ENCODE data around the gene TNFAIP1.

Gene TNFAIP1

GRCh38 chr17:28345419-28346198 is 10.0 kb downstream of the TNFAIP1 start:
- DNase-seq (ENCODE audit: low read depth in 2 of 2): no peak

- DNase-seq (ENCODE audit: low read depth in 2 of 2): no peak
Measured at GRCh38 chr17:28346199-28346580, 10.6 kb downstream of the TNFAIP1 start.

GRCh38 chr17:28346746-28347246 is 11.2 kb downstream of the TNFAIP1 start:
- DNase-seq (ENCODE audit: low read depth in 2 of 2): no peak

- no peak for DNase-seq (ENCODE audit: low read depth in 2 of 2)
Measured at GRCh38 chr17:28347261-28347891, 11.8 kb downstream of the TNFAIP1 start.

- DNase-seq (ENCODE audit: low read depth in 2 of 2): no peak
Measured at GRCh38 chr17:28348979-28349378, 13.4 kb downstream of the TNFAIP1 start.

- no peak for DNase-seq (ENCODE audit: low read depth in 2 of 2)
Measured at GRCh38 chr17:28350271-28350670, 14.7 kb downstream of the TNFAIP1 start.

- DNase-seq (ENCODE audit: low read depth in 2 of 2): peak; percentile 91 to 93
Measured at GRCh38 chr17:28357061-28357900, 21.7 kb downstream of the TNFAIP1 start, which contains the start of gene POLDIP2. TSS of gene POLDIP2 (minus strand) at chr17:28357527. CDS start at chr17:28357448, 79 bp downstream.

GRCh38 chr17:28357901-28358197 is 22.3 kb downstream of the TNFAIP1 start:
- no peak for DNase-seq (ENCODE audit: low read depth in 2 of 2)

- no peak for DNase-seq (ENCODE audit: low read depth in 2 of 2)
Measured at GRCh38 chr17:28363186-28363585, 27.6 kb downstream of the TNFAIP1 start.

- no peak for DNase-seq (ENCODE audit: low read depth in 2 of 2)
Measured at GRCh38 chr17:28363776-28364650, 28.5 kb downstream of the TNFAIP1 start.

GRCh38 chr17:28364665-28365363 is 29.3 kb downstream of the TNFAIP1 start, which contains the start of gene SEBOX:
TSS of gene SEBOX (minus strand) at chr17:28365199. CDS start at chr17:28365151, 48 bp downstream.
- no peak for DNase-seq (ENCODE audit: low read depth in 2 of 2)

GRCh38 chr17:28365487-28365886 is 29.9 kb downstream of the TNFAIP1 start:
- no peak for DNase-seq (ENCODE audit: low read depth in 2 of 2)

- no peak for DNase-seq (ENCODE audit: low read depth in 2 of 2)
Measured at GRCh38 chr17:28366605-28367004, 31.0 kb downstream of the TNFAIP1 start.

GRCh38 chr17:28367641-28368305 is 32.2 kb downstream of the TNFAIP1 start:
- no peak for DNase-seq (ENCODE audit: low read depth in 2 of 2)

- DNase-seq (ENCODE audit: low read depth in 2 of 2): no peak
Measured at GRCh38 chr17:28368306-28368831, 32.8 kb downstream of the TNFAIP1 start.

GRCh38 chr17:28368915-28369683 is 33.5 kb downstream of the TNFAIP1 start:
- no peak for DNase-seq (ENCODE audit: low read depth in 2 of 2)

GRCh38 chr17:28369684-28370034 is 34.1 kb downstream of the TNFAIP1 start:
- DNase-seq (ENCODE audit: low read depth in 2 of 2): no peak

GRCh38 chr17:28370035-28370743 is 34.6 kb downstream of the TNFAIP1 start, which contains the start of gene VTN:
TSS of gene VTN (minus strand) at chr17:28370307. CDS start at chr17:28370203, 104 bp downstream.
- no peak for DNase-seq (ENCODE audit: low read depth in 2 of 2)

Measured in activated CD4-positive, alpha-beta T cell treated with anti-CD3 and anti-CD28 coated beads for 24 hours (primary cell).